ENCODE data around the gene OVAAL. TPM values are rescaled to one million over a fixed set of nuclear protein-coding genes. Genes with fewer than 3 reads are reported as not detected.

The OVAAL gene
- polyA plus RNA-seq, 4 donors = not detected

DNA sequence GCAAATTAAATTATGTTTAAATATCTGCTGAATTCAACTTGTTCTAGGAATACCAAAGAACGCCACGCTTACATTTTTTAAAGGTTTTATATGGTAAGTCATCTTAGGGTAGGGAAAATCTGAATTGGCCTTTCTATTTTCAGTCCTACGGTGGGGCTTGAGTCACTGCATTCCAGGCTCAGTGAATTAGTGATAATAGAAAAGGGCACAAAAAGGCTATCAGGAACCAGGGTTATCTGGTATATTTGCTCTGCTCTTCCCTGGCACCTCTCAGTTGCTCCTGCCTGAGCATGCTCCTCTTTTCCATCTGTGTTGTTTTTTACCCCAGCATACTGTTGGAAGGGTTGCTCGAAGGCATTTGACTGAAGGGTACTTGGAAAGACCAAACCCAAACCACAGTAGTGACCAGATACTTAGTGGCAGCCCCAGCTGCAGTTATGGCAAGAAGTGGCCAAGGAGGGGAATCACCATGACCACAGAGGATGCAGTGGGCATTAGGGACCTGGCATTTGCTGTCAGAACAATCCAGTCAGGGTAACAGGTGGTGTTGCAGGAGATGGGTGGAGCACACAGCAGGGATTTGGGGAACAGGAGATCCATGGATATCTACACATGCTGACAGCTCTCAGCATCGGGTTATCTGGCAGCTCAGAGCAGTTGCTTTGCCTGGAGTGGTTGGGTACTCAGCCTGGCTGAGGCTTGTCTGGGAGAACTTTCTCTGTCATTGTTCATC, 2.3 kb downstream of the OVAAL start:
- Histone ChIP-seq H3K27ac (ENCODE audit: low read depth in 1 of 3, low read length in 2 of 3) (no peak overlapping the region), H3K9me3 (ENCODE audit: control insufficient read depth in 2 of 2, insufficient read depth in 1 of 2, low read depth in 1 of 2, low read length in 1 of 2) (no peaks in the 10 kb centered on the region), H3K4me1 (ENCODE audit: control insufficient read depth in 3 of 3, insufficient read depth in 2 of 3, low read depth in 1 of 3, low read length in 2 of 3) (peaks cover 0 to 7% (median 5%) of the 10 kb centered on the region in 3 donors), H3K36me3 (ENCODE audit: control insufficient read depth in 3 of 3, insufficient read depth in 2 of 3, low read depth in 1 of 3, low read length in 3 of 3) (no peaks in the 10 kb centered on the region), H3K27me3 (ENCODE audit: control insufficient read depth in 3 of 3, insufficient read depth in 3 of 3, low read length in 3 of 3) (peaks cover 0 to 2% (median 0%) of the 10 kb centered on the region in 3 donors), H3K4me3 (ENCODE audit: low read depth in 1 of 3, low read length in 3 of 3) (no peak overlapping the region)
- 73 to 84% (median 83%) methylated on average over 5 of the region's 5 CpGs for WGBS, 3 donors
- DNase-seq (no peak), FAIRE-seq (no peak)

DNA sequence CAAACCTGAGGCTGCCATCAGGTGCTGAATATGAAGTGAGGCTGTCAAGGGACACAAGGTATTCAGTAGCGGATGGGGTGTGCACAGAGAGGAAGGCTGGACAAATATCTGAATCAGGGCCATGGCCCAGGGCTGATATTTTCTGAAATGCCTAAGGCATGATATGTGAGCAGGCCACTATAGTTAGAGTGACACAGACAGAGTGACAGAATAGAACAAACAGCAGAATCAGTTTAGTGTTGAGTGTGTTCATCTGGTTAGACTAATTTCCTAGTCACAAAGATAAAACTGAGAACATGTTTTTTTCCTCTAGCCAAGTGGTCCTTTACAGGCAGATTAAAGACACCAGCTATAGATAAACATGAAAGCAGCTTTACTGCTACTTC, 3.9 kb downstream of the OVAAL start:
- WGBS, 3 donors = 95 to 99% (median 95%) methylated on average over 1 of the region's 1 CpG
- Histone ChIP-seq H3K36me3 (ENCODE audit: control insufficient read depth in 3 of 3, insufficient read depth in 2 of 3, low read depth in 1 of 3, low read length in 3 of 3) (no peaks in the 10 kb centered on the region), H3K27me3 (ENCODE audit: control insufficient read depth in 3 of 3, insufficient read depth in 3 of 3, low read length in 3 of 3) (peaks cover 0 to 2% (median 0%) of the 10 kb centered on the region in 3 donors), H3K4me1 (ENCODE audit: control insufficient read depth in 3 of 3, insufficient read depth in 2 of 3, low read depth in 1 of 3, low read length in 2 of 3) (peaks cover 0 to 7% (median 5%) of the 10 kb centered on the region in 3 donors), H3K27ac (ENCODE audit: low read depth in 1 of 3, low read length in 2 of 3) (no peak overlapping the region), H3K9me3 (ENCODE audit: control insufficient read depth in 2 of 2, insufficient read depth in 1 of 2, low read depth in 1 of 2, low read length in 1 of 2) (no peaks in the 10 kb centered on the region), H3K4me3 (ENCODE audit: low read depth in 1 of 3, low read length in 3 of 3) (no peak overlapping the region)
- FAIRE-seq (no peak), DNase-seq (no peak)

DNA sequence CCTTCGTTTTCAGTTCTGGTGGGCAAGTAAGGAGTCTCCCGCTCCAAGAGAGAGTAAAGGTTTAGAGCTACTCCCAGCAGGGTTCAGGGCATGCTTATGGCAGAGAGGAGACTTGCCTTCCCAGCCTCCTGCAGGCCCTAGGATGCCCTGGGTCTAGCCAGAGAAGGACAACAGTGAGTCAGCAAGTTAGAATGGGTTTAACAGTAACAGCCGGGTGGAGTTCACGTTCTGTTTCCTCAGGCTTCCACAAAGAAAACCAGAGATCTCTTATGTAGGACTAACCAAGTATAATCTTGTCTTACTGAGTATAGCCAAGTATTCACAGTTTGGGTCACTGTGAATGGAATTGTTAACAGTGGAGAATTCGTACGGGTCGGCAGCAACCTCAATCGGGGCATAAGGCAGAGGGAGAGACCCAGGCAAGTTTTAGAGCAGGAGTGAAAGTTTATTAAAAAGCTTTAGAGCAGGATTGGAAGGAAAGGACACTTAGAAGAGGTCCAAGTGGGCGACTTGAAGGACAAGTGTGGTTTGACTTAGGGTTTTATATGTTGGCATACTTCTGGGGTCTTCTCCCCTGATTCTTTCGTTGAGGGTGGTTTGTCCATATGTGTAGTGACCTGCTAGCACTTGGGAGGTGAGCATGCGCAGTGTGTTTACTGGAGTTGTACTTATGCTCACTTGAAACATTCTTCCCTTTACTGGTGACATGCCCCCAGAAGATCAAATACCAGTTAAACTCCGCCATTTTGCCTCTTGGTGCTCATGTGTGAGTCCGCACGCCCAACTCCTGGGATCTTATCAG, 4.5 kb downstream of the OVAAL start:
- WGBS, 3 donors = 76 to 82% (median 82%) methylated on average over 14 of the region's 14 CpGs
- peaks cover 0 to 2% (median 0%) of the 10 kb centered on the region in 3 donors for H3K27me3 ChIP-seq (ENCODE audit: control insufficient read depth in 3 of 3, insufficient read depth in 3 of 3, low read length in 3 of 3)
- H3K9me3 ChIP-seq (ENCODE audit: control insufficient read depth in 2 of 2, insufficient read depth in 1 of 2, low read depth in 1 of 2, low read length in 1 of 2) = no peaks in the 10 kb centered on the region
- no peak overlapping the region for H3K4me3 ChIP-seq (ENCODE audit: low read depth in 1 of 3, low read length in 3 of 3)
- no peaks in the 10 kb centered on the region for H3K36me3 ChIP-seq (ENCODE audit: control insufficient read depth in 3 of 3, insufficient read depth in 2 of 3, low read depth in 1 of 3, low read length in 3 of 3)
- peaks cover 0 to 7% (median 5%) of the 10 kb centered on the region in 3 donors for H3K4me1 ChIP-seq (ENCODE audit: control insufficient read depth in 3 of 3, insufficient read depth in 2 of 3, low read depth in 1 of 3, low read length in 2 of 3)
- FAIRE-seq (no peak), DNase-seq (peak; percentile 30 to 37)
- H3K27ac ChIP-seq (ENCODE audit: low read depth in 1 of 3, low read length in 2 of 3) = no peak overlapping the region

DNA sequence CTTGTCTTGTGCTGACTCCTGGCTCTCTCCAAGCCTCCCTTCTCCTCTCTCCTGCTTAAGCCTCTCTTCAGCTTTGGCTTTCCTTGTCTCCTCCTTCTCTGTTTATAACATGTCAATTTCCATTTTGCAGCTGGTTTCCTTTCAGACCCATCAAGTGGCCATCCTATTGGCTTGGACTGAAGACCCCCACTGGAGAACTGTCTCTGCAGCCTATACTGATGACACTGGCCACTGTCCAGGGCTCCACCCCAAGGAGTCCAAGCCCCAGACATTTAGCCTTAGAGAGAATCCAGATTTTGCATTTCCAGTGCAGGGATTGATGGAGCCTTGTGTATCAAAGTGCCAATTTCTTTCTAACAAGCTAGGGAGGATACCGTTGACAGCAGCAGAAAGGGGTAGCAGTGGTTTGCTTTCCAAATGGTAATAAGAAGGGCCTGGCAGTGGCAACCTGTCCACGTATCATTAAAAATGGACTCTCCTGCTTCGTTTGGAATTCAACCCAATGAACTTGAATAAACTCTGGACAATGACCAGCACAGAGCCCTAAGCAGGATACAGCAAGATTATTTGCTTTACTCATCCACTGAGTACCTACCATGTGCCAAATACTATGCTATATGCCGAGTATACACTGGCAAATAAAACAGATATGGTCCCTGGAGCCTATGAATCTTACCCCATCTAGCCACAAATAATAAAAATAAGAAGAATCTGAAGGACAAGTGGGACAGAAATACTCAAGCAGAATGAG, 6.5 kb downstream of the OVAAL start:
- peaks cover 0 to 7% (median 5%) of the 10 kb centered on the region in 3 donors for H3K4me1 ChIP-seq (ENCODE audit: control insufficient read depth in 3 of 3, insufficient read depth in 2 of 3, low read depth in 1 of 3, low read length in 2 of 3)
- H3K4me3 ChIP-seq (ENCODE audit: low read depth in 1 of 3, low read length in 3 of 3) = no peak overlapping the region
- peaks cover 0 to 2% (median 0%) of the 10 kb centered on the region in 3 donors for H3K27me3 ChIP-seq (ENCODE audit: control insufficient read depth in 3 of 3, insufficient read depth in 3 of 3, low read length in 3 of 3)
- WGBS, 3 donors = 68 to 81% (median 69%) methylated on average over 4 of the region's 4 CpGs
- H3K9me3 ChIP-seq (ENCODE audit: control insufficient read depth in 2 of 2, insufficient read depth in 1 of 2, low read depth in 1 of 2, low read length in 1 of 2) = no peaks in the 10 kb centered on the region
- no peaks in the 10 kb centered on the region for H3K36me3 ChIP-seq (ENCODE audit: control insufficient read depth in 3 of 3, insufficient read depth in 2 of 3, low read depth in 1 of 3, low read length in 3 of 3)
- DNase-seq (peak in 1 of 2 donors; percentile 20), FAIRE-seq (no peak)
- no peak overlapping the region for H3K27ac ChIP-seq (ENCODE audit: low read depth in 1 of 3, low read length in 2 of 3)

DNA sequence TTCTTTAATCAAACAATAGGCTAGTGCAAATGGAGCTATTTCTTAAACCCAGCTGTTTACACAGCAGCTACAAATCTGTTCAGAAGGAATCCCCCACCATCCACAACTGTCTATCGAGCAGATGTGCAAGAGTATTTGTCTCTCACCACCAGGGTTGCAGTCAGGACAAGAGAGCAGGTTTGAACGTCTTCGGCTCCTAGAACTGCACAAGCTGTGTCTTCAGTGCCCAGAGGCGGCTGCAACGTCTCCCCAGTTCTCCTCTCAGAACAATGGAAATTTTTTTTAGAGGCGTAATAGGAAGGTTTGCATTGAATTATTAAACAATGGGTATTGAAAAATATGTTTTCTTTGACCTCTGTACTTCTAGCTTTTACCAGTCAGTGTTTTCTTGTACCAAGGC, 7.3 kb downstream of the OVAAL start:
- Histone ChIP-seq H3K27me3 (ENCODE audit: control insufficient read depth in 3 of 3, insufficient read depth in 3 of 3, low read length in 3 of 3) (peaks cover 0 to 2% (median 0%) of the 10 kb centered on the region in 3 donors), H3K27ac (ENCODE audit: low read depth in 1 of 3, low read length in 2 of 3) (no peak overlapping the region), H3K4me3 (ENCODE audit: low read depth in 1 of 3, low read length in 3 of 3) (no peak overlapping the region), H3K9me3 (ENCODE audit: control insufficient read depth in 2 of 2, insufficient read depth in 1 of 2, low read depth in 1 of 2, low read length in 1 of 2) (no peaks in the 10 kb centered on the region), H3K4me1 (ENCODE audit: control insufficient read depth in 3 of 3, insufficient read depth in 2 of 3, low read depth in 1 of 3, low read length in 2 of 3) (peaks cover 0 to 5% (median 4%) of the 10 kb centered on the region in 3 donors), H3K36me3 (ENCODE audit: control insufficient read depth in 3 of 3, insufficient read depth in 2 of 3, low read depth in 1 of 3, low read length in 3 of 3) (no peaks in the 10 kb centered on the region)
- DNase-seq (no peak), FAIRE-seq (no peak)
- 83 to 95% (median 87%) methylated on average over 6 of the region's 6 CpGs for WGBS, 3 donors

DNA sequence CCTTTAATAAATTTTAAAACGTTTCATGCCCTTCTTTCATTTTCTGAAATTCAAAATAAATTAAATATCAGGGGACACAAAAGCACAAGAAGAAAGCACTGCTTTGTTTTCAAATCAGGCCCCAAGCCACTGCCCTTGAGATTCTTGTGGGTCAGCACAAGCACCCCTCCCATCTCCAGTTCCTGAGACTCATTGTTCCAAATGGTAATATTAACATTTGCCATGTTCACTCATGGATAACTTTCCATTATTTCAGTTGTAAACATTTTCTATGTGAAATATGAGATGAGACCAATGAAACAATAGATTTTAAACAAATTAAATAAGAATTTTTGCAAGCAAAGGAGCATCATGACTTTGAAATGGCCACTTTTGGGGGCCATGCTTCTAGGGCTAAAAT, 7.7 kb downstream of the OVAAL start:
- 50 to 62% (median 58%) methylated on average over 1 of the region's 1 CpG for WGBS, 3 donors
- H3K9me3 ChIP-seq (ENCODE audit: control insufficient read depth in 2 of 2, insufficient read depth in 1 of 2, low read depth in 1 of 2, low read length in 1 of 2) = no peaks in the 10 kb centered on the region
- peaks cover 0 to 2% (median 0%) of the 10 kb centered on the region in 3 donors for H3K27me3 ChIP-seq (ENCODE audit: control insufficient read depth in 3 of 3, insufficient read depth in 3 of 3, low read length in 3 of 3)
- no peak overlapping the region for H3K27ac ChIP-seq (ENCODE audit: low read depth in 1 of 3, low read length in 2 of 3)
- H3K4me1 ChIP-seq (ENCODE audit: control insufficient read depth in 3 of 3, insufficient read depth in 2 of 3, low read depth in 1 of 3, low read length in 2 of 3) = peaks cover 0 to 5% (median 0%) of the 10 kb centered on the region in 3 donors
- H3K36me3 ChIP-seq (ENCODE audit: control insufficient read depth in 3 of 3, insufficient read depth in 2 of 3, low read depth in 1 of 3, low read length in 3 of 3) = no peaks in the 10 kb centered on the region
- no peak for FAIRE-seq
- DNase-seq = no peak
- H3K4me3 ChIP-seq (ENCODE audit: low read depth in 1 of 3, low read length in 3 of 3) = no peak overlapping the region

DNA sequence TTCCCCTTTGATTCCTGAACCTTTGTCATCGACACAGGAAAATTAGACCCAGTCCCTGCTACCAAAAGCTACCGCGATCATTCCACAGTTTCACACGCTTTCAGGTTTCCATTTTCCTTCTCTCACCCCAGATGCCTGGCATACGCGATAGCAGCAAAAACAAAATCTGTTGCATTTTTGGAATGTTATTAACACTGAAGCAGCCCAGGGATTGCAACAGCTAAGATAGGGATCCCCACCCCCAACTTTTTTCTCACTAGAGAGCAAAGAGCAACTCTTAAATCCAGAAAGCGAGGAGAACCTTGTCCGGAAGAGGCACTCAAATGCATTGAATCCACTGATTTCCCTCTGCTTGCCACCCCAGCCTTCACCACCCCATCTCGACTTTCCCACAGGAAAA, 8.9 kb downstream of the OVAAL start:
- H3K9me3 ChIP-seq (ENCODE audit: control insufficient read depth in 2 of 2, insufficient read depth in 1 of 2, low read depth in 1 of 2, low read length in 1 of 2) = no peaks in the 10 kb centered on the region
- FAIRE-seq (no peak), DNase-seq (peak in 1 of 2 donors; percentile 33)
- 84 to 90% (median 87%) methylated on average over 9 of the region's 9 CpGs for WGBS, 3 donors
- H3K4me1 ChIP-seq (ENCODE audit: control insufficient read depth in 3 of 3, insufficient read depth in 2 of 3, low read depth in 1 of 3, low read length in 2 of 3) = peaks cover 0 to 6% (median under 1%) of the 10 kb centered on the region in 3 donors
- H3K36me3 ChIP-seq (ENCODE audit: control insufficient read depth in 3 of 3, insufficient read depth in 2 of 3, low read depth in 1 of 3, low read length in 3 of 3) = no peaks in the 10 kb centered on the region
- no peak overlapping the region for H3K27ac ChIP-seq (ENCODE audit: low read depth in 1 of 3, low read length in 2 of 3)
- H3K27me3 ChIP-seq (ENCODE audit: control insufficient read depth in 3 of 3, insufficient read depth in 3 of 3, low read length in 3 of 3) = peaks cover 0 to 2% (median 0%) of the 10 kb centered on the region in 3 donors
- no peak overlapping the region for H3K4me3 ChIP-seq (ENCODE audit: low read depth in 1 of 3, low read length in 3 of 3)

DNA sequence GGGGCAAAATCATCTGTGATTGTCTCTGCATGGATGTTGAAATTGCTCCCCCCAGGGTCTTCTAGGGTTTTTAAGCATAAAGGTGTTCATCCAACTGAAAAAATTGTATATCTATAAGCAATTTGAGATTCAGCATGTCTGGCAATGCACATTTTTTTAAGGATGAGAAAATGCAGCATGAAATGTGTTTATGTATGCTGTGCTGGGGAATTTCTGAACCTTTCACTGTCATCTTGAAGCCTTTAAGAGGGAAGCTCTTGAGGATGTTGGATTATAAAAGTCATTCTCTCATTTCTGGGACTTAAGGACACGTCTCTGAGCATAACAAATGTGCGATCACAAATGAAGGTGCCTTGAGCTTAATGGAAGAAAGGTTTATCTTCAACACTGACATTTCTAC, 9.4 kb downstream of the OVAAL start:
- Histone ChIP-seq H3K4me1 (ENCODE audit: control insufficient read depth in 3 of 3, insufficient read depth in 2 of 3, low read depth in 1 of 3, low read length in 2 of 3) (peaks cover 0 to 6% (median 2%) of the 10 kb centered on the region in 3 donors), H3K27me3 (ENCODE audit: control insufficient read depth in 3 of 3, insufficient read depth in 3 of 3, low read length in 3 of 3) (peaks cover 0 to 2% (median 0%) of the 10 kb centered on the region in 3 donors), H3K9me3 (ENCODE audit: control insufficient read depth in 2 of 2, insufficient read depth in 1 of 2, low read depth in 1 of 2, low read length in 1 of 2) (no peaks in the 10 kb centered on the region), H3K4me3 (ENCODE audit: low read depth in 1 of 3, low read length in 3 of 3) (no peak overlapping the region), H3K27ac (ENCODE audit: low read depth in 1 of 3, low read length in 2 of 3) (no peak overlapping the region), H3K36me3 (ENCODE audit: control insufficient read depth in 3 of 3, insufficient read depth in 2 of 3, low read depth in 1 of 3, low read length in 3 of 3) (no peaks in the 10 kb centered on the region)
- 71 to 94% (median 81%) methylated on average over 2 of the region's 2 CpGs for WGBS, 3 donors
- DNase-seq (no peak), FAIRE-seq (no peak)

Data from small intestine (tissue), 7 donors.